GM12865 (cell line): ENCODE measurements around the gene CCND3.

Experiments
- DNase-seq: peaks from one replicate; pipeline ENCODE4 v3.0.0; 2010; ENCODE audit warnings: low read depth
- H3K4me3 ChIP-seq: 2 replicates; pipeline ENCODE4 v1.5.1; 2011; ENCODE audit warnings: mild to moderate bottlenecking, low read depth, low read length, control low read depth
- CTCF ChIP-seq: IDR thresholded peaks from 2 replicates; pipeline ENCODE4 v1.5.1; 2011; ENCODE audit warnings: low read length, control low read depth, low read depth, inconsistent platforms; ENCODE audit not compliant: insufficient read depth; ENCODE audit errors: missing control alignments

The CCND3 gene

DNA sequence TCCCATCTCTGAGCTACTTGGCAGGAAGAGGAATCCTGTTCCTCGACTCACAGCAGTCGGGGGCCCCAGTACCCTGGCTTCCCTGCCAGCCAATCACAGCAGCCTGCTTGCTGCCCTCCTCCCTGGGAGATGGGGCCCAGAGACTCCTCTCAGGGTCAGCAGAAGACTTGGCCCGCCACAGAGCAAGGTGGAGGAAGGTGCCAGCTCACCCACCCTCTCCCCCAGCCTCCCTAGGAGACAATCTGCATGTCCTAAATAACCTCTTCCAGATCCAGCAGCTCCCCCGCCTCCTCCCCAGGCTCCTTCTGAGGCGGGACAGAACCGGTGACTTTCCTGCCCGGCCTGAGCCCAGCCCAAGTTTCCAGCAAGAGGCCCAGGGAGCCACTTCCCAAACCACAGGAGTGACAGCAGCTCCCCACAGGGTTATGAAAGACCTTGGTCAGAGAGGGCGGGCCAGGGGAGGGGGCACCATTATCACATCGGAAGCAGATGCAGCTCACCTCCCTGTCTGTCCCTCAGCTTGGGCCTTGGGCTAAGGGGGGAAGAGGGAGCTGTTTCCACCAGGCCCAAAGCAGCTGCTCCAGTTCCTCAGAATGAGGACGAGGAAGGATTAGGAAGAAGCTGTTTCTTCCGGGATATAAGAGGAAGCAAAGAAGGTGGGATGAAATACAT, 2.3 kb downstream of the CCND3 start:
- peak overlapping the region; percentile 7; the same call in 1 of the 2 replicates for H3K4me3 ChIP-seq

GRCh38 chr6:41938590-41939175, 2.9 kb downstream of the CCND3 start:
- no peak for TF ChIP-seq CTCF
- no peak for DNase-seq
- H3K4me3 ChIP-seq = no peak overlapping the region

More for the DNA sequence above, 2.3 kb downstream of the CCND3 start:
- TF ChIP-seq CTCF = no peak
- no peak for DNase-seq

DNA sequence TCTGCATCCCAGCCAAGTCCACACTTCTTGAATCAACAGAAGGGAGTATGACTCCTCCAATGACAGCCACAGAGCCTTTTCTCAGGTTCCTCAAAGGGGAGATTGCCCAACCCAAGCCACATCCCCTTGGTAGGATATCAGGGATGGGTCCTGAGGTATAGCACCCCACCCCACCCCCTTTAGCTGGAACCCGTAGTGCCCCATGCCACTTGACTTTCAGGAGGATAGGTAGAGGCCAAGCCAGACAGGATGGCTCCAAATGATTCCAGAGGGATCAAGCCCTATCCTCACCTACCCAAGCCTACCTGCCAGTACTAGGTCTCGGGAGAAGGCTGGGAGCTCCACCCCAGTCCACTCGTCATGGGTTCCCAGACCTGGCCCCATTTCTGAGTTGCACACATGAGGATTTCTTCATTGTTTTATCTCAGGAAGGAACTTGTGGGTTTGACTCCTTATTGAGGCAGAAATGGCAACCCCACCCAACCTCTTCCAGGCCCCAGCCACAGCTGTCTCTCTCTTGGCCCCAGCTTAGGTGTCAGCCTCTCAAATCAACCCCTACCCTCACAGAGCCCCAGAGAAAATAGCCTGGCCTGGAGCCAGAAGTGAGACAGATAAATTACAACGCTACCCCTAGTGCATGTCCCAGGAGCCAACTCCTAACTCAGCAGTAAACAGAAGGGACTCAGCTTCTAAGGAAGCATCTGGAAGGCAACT, 3.6 kb downstream of the CCND3 start:
- no peak for TF ChIP-seq CTCF
- DNase-seq = no peak
- H3K4me3 ChIP-seq = no peak overlapping the region

DNA sequence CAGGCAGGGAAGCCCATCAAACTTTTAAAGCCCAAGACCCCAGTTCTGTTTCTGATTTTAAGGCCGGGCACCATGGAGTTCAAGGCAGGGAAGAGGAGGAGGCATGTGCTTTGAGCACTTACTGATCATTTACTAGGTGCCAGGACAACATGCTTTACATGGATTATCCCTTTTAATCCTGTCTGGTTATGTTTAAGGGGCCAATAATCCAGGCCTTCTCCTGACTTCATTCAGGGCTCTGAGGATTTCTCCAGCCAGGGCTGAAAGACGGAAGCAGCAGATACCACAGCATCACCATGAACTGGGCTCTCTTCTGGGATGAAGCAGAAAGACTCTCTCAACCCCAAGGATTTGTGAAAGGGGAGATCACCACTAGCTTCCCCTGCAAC, 4.1 kb downstream of the CCND3 start:
- no peak overlapping the region for H3K4me3 ChIP-seq
- DNase-seq = no peak
- TF ChIP-seq CTCF = no peak

DNA sequence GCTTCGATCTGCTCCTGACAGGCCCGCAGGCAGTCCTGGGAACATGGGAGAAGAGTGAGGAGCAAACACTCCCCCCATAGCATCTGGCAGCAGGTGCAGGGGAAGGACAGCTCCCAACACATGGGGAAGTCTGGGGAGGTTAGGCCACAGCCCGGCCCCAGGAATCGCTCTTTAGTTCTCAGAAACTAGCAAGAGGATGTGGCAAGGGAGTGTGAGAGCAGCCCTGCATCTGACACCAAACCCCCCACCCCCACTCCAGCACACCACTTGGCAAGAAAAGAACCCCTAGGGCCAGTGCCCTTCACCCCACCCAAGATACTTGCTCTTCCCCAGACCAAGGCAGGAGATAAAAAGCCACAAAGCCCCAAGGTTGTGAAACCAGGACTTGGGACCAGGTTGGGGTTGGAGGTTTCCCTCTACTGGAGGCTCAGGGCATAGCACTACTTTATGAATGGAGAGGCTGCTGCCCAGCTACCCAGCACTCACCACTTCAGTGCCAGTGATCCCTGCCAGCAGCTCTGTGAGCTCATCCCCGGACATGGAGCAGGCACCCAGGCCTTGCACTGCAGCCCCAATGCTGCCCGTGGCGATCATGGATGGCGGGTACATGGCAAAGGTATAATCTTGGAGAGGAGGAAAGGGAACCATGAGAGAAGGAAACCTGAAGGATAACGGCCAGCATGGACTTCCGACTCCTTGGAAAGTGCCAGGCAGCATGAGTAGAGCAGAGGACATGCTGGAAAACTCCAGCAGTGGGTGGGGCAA, 5.4 kb downstream of the CCND3 start:
- H3K4me3 ChIP-seq = no peak overlapping the region
- DNase-seq = peak; percentile 88
- peak; percentile 91 for TF ChIP-seq CTCF

GRCh38 chr6:41935685-41936072, 5.9 kb downstream of the CCND3 start:
- H3K4me3 ChIP-seq = no peak overlapping the region
- no peak for TF ChIP-seq CTCF
- no peak for DNase-seq
